K562 (cell line): Measurements from ENCODE around the gene LHX5. TPM values are rescaled to one million over a fixed set of nuclear protein-coding genes. Genes with fewer than 3 reads are reported as not detected.
"Not testable (repeated sequence)": the region's sequence is repeated elsewhere in the genome, so short reads cannot be mapped to it uniquely, and the experiment has no call there.

ENCODE experiments used
- ATAC-seq: fragments of 200-7000 bp; cut with Tn5 transposase; 3 replicates; pipeline ENCODE4 v1.9.1; 2020; ENCODE audit warnings: moderate library complexity
- BruUV-seq: library from RNA; stranded (reverse); fragments of 400-500 nt; replicated peaks from 2 replicates; lab custom pipeline; 2021; lab: Mats Ljungman, UMichigan
- CTCF ChIA-PET: fragments of 300-600 bp; formaldehyde crosslinking; extraction: SDS; loops from one replicate; lab custom pipeline; 2021; ENCODE audit warnings: low intra/inter-chr PET ratio; lab: Yijun Ruan, JAX
- POLR2A ChIA-PET: fragments of 300-600, 350-650 bp; sonication (Branson Sonifier 250); formaldehyde crosslinking; extraction: SDS; loops from one replicate; lab custom pipeline; 2021; ENCODE audit warnings: antibody characterized with exemption, inconsistent platforms; lab: Yijun Ruan, JAX
- DNase-seq, 4 experiments: peaks; one replicate each; pipeline versions ENCODE4 v3.0.0 to v3.0.0-alpha.2; 2011 to 2018; ENCODE audit warnings: low spot score in 3 of 4, mixed read lengths in 3 of 4; ENCODE audit errors: extremely low read depth in 1 of 4
- FAIRE-seq: peaks from 2 replicates; lab custom pipeline; 2011; peaks lifted over from hg19 to GRCh38; lab: Jason Lieb, UNC
- H2AFZ ChIP-seq: 2 replicates; pipeline ENCODE4 v1.6.0; 2011; ENCODE audit warnings: low read depth, low read length, control low read depth, inconsistent platforms
- H3K27ac ChIP-seq: fragments of 200-600 bp; 3 replicates; pipeline ENCODE4 v1.8.0; 2011; ENCODE audit warnings: low read depth, mild to moderate bottlenecking, control low read depth, inconsistent platforms, low read length, moderate library complexity, mixed read lengths; ENCODE audit errors: extremely low read depth
- H3K27me3 ChIP-seq, 2 experiments: fragments of 300-600 bp in 1 of 2; 2 replicates in 1 of 2; 3 replicates in 1 of 2; pipeline versions ENCODE4 v1.6.0 to v1.8.0; 2011; ENCODE audit warnings: inconsistent platforms in 2 of 2, low read length in 2 of 2, mild to moderate bottlenecking in 1 of 2, mixed read lengths in 1 of 2, moderate library complexity in 1 of 2; ENCODE audit not compliant: control insufficient read depth in 2 of 2, insufficient read depth in 2 of 2
- H3K36me3 ChIP-seq: fragments of 300-600 bp; 3 replicates; pipeline ENCODE4 v1.8.0; 2011; ENCODE audit warnings: mild to moderate bottlenecking, low read length, inconsistent platforms; ENCODE audit not compliant: control insufficient read depth, insufficient read depth
- H3K4me1 ChIP-seq, 2 experiments: fragments of 200-600 bp in 1 of 2; replicated peaks in 1 of 2; 2 replicates in 1 of 2; 3 replicates in 1 of 2; pipeline versions ENCODE4 v1.5.1 to v1.8.0; 2011; ENCODE audit warnings: inconsistent platforms in 2 of 2, low read length in 2 of 2, mild to moderate bottlenecking in 1 of 2, mixed read lengths in 1 of 2, moderate library complexity in 1 of 2; ENCODE audit not compliant: control insufficient read depth in 2 of 2, insufficient read depth in 2 of 2
- H3K4me2 ChIP-seq: 2 replicates; pipeline ENCODE4 v1.6.1; 2011; ENCODE audit warnings: low read length, control low read depth, inconsistent platforms, mixed read lengths; ENCODE audit not compliant: insufficient read depth
- H3K4me3 ChIP-seq: fragments of 200-600 bp; sonication (generic), shearing (Covaris generic); 2 replicates; pipeline ENCODE4 v1.5.1; 2016; ENCODE audit warnings: control low read depth, inconsistent platforms
- H3K79me2 ChIP-seq: fragments of 200-600 bp; 3 replicates; pipeline ENCODE4 v1.8.0; 2011; ENCODE audit warnings: low read length, inconsistent platforms; ENCODE audit not compliant: control insufficient read depth, insufficient read depth
- H3K9ac ChIP-seq, 2 experiments: 2 replicates each; pipeline versions ENCODE4 v1.6.0 to v1.6.1; 2011; ENCODE audit warnings: low read depth in 2 of 2, low read length in 2 of 2, control low read depth in 1 of 2, inconsistent platforms in 1 of 2, mild to moderate bottlenecking in 1 of 2, mixed read lengths in 1 of 2; ENCODE audit not compliant: insufficient read depth in 1 of 2
- H3K9me1 ChIP-seq: one replicate; pipeline ENCODE4 v1.6.0; 2011; ENCODE audit warnings: inconsistent platforms, mild to moderate bottlenecking, low read length, moderate library complexity; ENCODE audit not compliant: control insufficient read depth, insufficient read depth
- H3K9me3 ChIP-seq: replicated peaks from 2 replicates; pipeline ENCODE4 v1.5.1; 2011; ENCODE audit warnings: low read depth, low read length, inconsistent platforms; ENCODE audit not compliant: control insufficient read depth, insufficient read depth
- H4K20me1 ChIP-seq: replicated peaks from 2 replicates; pipeline ENCODE4 v1.6.1; 2011; ENCODE audit warnings: low read length, inconsistent platforms, mixed read lengths; ENCODE audit not compliant: control insufficient read depth, insufficient read depth
- DACH1 ChIP-seq: fragments of 450-650 bp; IDR thresholded peaks from 2 replicates; pipeline ENCODE4 v1.6.1; 2018; ENCODE audit not compliant: partially characterized antibody
- KDM1A ChIP-seq, 2 experiments: fragments of 450-650 bp; IDR thresholded peaks; 2 replicates each; pipeline ENCODE4 v1.6.1; 2016; ENCODE audit warnings: mild to moderate bottlenecking in 2 of 2
- SMARCE1 ChIP-seq: fragments of 450-650 bp; IDR thresholded peaks from 2 replicates; pipeline ENCODE4 v1.7.1; 2016; ENCODE audit warnings: mild to moderate bottlenecking
- ZBTB2 ChIP-seq: fragments of 450-650 bp; IDR thresholded peaks from 2 replicates; pipeline ENCODE4 v1.6.1; 2016; ENCODE audit warnings: antibody characterized with exemption
- ZNF12 ChIP-seq: sonication (generic); formaldehyde crosslinking; IDR thresholded peaks from 2 replicates; pipeline ENCODE4 v1.4.0; 2020; ENCODE audit warnings: mild to moderate bottlenecking, missing genetic modification reagents
- WGBS: fragments of 100-300 bp; shearing (Covaris generic); methylation state at CpG from one replicate; pipeline ENCODE4 v1.1.6; 2016; ENCODE audit warnings: low coverage, mixed read lengths; ENCODE audit not compliant: insufficient coverage; ENCODE audit errors: missing lambda C conversion rate; 5-methylcytosine and 5-hydroxymethylcytosine counted together
- in situ Hi-C: fragments of 300-500 bp; cut with MboI; formaldehyde crosslinking; loops from 4 replicates; pipeline ENCODE4 v1.15.0; 2018; ENCODE audit warnings: inconsistent platforms, mixed read lengths
- intact Hi-C: fragments of 100-400 bp; cut with micrococcal nuclease; formaldehyde crosslinking; loops from 2 replicates; pipeline ENCODE4 v1.14.2; 2022
- polyA plus RNA-seq, 8 experiments: library from polyadenylated mRNA; depleted of rRNA in 4 of 8; stranded (reverse) in 5 of 8; unstranded in 3 of 8; fragments of >200 nt; fragmentation: Nextera tagmentation in 2 of 8; fragmentation: Illumina TruSeq in 1 of 8; extraction: Ambion mirVana in 2 of 8; extraction: Trizol in 1 of 8; gene quantifications; 2 replicates each; pipeline versions ENCODE4 v1.2.1 to v1.2.3, GENCODE V29; 2011 to 2014; ENCODE audit warnings: inconsistent platforms in 1 of 8, missing spikeins in 1 of 8
- total RNA-seq, 7 experiments: library from RNA; depleted of rRNA in 6 of 7; stranded (reverse); fragments of >200 nt in 6 of 7; fragmentation: Illumina TruSeq in 2 of 7; extraction: Trizol in 2 of 7; gene quantifications; 2 replicates each; pipeline versions ENCODE4 v1.2.1 to v1.2.3, GENCODE V29; 2011 to 2021; ENCODE audit warnings: low replicate concordance in 1 of 7

Gene LHX5
- total and polyA plus RNA-seq, 9 of the 15 experiments (the other 6 are each of a cell fraction or from before 2014, with no cell fraction given) = 0.04 to 0.17 (median 0.05) TPM; not detected in 6

DNA sequence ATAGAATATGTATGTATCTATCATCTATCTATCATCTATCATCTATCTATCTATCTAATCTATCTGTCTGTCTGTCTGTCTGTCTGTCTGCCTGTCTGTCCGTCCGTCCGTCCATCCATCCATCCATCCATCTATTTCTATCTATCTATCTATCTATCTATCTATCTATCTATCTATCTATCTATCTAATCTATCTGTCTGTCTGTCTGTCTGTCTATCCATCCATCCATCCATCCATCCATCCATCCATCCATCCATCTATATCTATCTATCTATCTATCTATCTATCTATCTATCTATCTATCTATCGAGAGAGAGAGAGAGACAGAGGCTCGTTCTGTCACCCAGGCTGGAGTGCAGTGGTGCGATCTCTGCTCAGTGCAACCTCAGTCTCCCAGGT, 24.3 kb upstream of the LHX5 start:
- DNase-seq, intact Hi-C loops, H3K27ac ChIP-seq, H2AFZ ChIP-seq, H3K36me3 ChIP-seq, CTCF ChIA-PET, H3K4me1 ChIP-seq, in situ Hi-C loops, BruUV-seq, FAIRE-seq, POLR2A ChIA-PET, H3K4me3 ChIP-seq, H3K9me3 ChIP-seq, H3K9ac ChIP-seq, H3K79me2 ChIP-seq, ATAC-seq, H4K20me1 ChIP-seq, H3K4me2 ChIP-seq, H3K9me1 ChIP-seq: not testable (repeated sequence)
- H3K27me3 ChIP-seq = peaks cover 8 to 41% of the 10 kb centered on the region in 2 experiments
- 23% methylated on average over 5 of the region's 6 CpGs for WGBS
- peak; percentile 94 for TF ChIP-seq DACH1
- peak; percentile 33; the same call in 1 of the 2 replicates for TF ChIP-seq ZBTB2

DNA sequence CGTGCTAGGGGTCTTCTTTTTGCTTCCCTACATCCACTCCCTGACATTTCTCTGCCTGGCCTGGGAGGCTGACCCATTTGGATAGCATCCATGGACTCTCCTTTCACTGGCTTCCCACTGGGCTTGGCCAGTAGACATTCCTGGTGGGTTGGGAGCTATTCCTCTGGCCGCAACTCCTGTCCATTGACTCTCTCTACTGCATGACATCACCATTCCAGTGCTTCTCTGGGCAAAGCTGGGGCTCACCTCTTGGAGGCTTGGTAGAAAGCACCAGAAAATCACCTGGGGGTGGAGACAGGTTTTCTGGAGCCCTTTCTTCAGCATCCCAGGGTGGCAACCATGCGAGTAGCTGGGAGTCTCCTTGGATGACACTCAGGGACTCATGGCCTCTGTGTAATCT, 16.7 kb upstream of the LHX5 start:
- in situ Hi-C loops (no loop called here), intact Hi-C loops (no loop called here)
- no peak overlapping the region for H3K4me2 ChIP-seq
- ATAC-seq (no peak), FAIRE-seq (no peak)
- peaks cover 3% of the 10 kb centered on the region; the same call in 1 of the 2 replicates for H4K20me1 ChIP-seq
- no peaks in the 10 kb centered on the region for H3K36me3 ChIP-seq
- POLR2A ChIA-PET = interaction anchor here (0.6 to 1.4 kb wide), 2 partner anchors 9 kb away, joined by 3 read pairs; no protein-coding TSS in a partner anchor
- TF ChIP-seq ZNF12 (CRISPR knock-in tag) = peak; percentile 90
- no peak for TF ChIP-seq SMARCE1
- no peak for TF ChIP-seq KDM1A (IDR thresholded peaks at IDR 0.05)
- TF ChIP-seq, all 486 proteins: peak for 1
- DNase-seq = no peak
- Histone ChIP-seq H3K27me3 (peaks cover 2 to 25% of the 10 kb centered on the region in 2 experiments; a peak in 3 of 5 replicates), H3K9me3 (no peaks in the 10 kb centered on the region), H3K9me1 (no peaks in the 10 kb centered on the region), H3K79me2 (no peaks in the 10 kb centered on the region), H3K4me1 (no peaks in the 10 kb centered on the region), H3K4me3 (no peak overlapping the region), H3K9ac (no peak overlapping the region), H3K27ac (no peak overlapping the region), H2AFZ (no peak overlapping the region)
- 2% methylated on average over 3 of the region's 3 CpGs for WGBS
- CTCF ChIA-PET = no interaction called here
- no TSS peak for BruUV-seq
